Measurements from ENCODE around the gene TUBB3.

The TUBB3 gene

GRCh38 chr16:89956505-89957215, 33.5 kb downstream of the TUBB3 start:
- H3K27me3 ChIP-seq (ENCODE audit: control insufficient read depth in 1 of 2, insufficient read depth in 2 of 2, low read length in 2 of 2): no peaks in the 10 kb centered on the region
- no peak overlapping the region for H3K4me3 ChIP-seq (ENCODE audit: low read length in 2 of 2)
- peaks cover 18 to 25% of the 10 kb centered on the region in 2 donors for H3K36me3 ChIP-seq (ENCODE audit: control insufficient read depth in 2 of 2, insufficient read depth in 2 of 2, low read length in 2 of 2)
- H3K9ac ChIP-seq (ENCODE audit: low read length in 2 of 2): no peak overlapping the region
- H3K27ac ChIP-seq (ENCODE audit: low read length): no peak overlapping the region
- no peaks in the 10 kb centered on the region for H3K9me3 ChIP-seq (ENCODE audit: control insufficient read depth in 2 of 2, low read length in 2 of 2)
- no peaks in the 10 kb centered on the region for H3K4me1 ChIP-seq (ENCODE audit: control insufficient read depth, insufficient read depth, low read length)

GRCh38 chr16:89957216-89957785, 34.2 kb downstream of the TUBB3 start:
- Histone ChIP-seq H3K4me3 (ENCODE audit: low read length in 2 of 2) (no peak overlapping the region), H3K27me3 (ENCODE audit: control insufficient read depth in 1 of 2, insufficient read depth in 2 of 2, low read length in 2 of 2) (no peaks in the 10 kb centered on the region), H3K9me3 (ENCODE audit: control insufficient read depth in 2 of 2, low read length in 2 of 2) (no peaks in the 10 kb centered on the region), H3K9ac (ENCODE audit: low read length in 2 of 2) (no peak overlapping the region), H3K4me1 (ENCODE audit: control insufficient read depth, insufficient read depth, low read length) (no peaks in the 10 kb centered on the region), H3K36me3 (ENCODE audit: control insufficient read depth in 2 of 2, insufficient read depth in 2 of 2, low read length in 2 of 2) (peaks cover 18 to 26% of the 10 kb centered on the region in 2 donors), H3K27ac (ENCODE audit: low read length) (no peak overlapping the region)

- Histone ChIP-seq H3K27ac (ENCODE audit: low read length) (no peak overlapping the region), H3K27me3 (ENCODE audit: control insufficient read depth in 1 of 2, insufficient read depth in 2 of 2, low read length in 2 of 2) (no peaks in the 10 kb centered on the region), H3K9me3 (ENCODE audit: control insufficient read depth in 2 of 2, low read length in 2 of 2) (no peaks in the 10 kb centered on the region), H3K4me1 (ENCODE audit: control insufficient read depth, insufficient read depth, low read length) (no peaks in the 10 kb centered on the region), H3K36me3 (ENCODE audit: control insufficient read depth in 2 of 2, insufficient read depth in 2 of 2, low read length in 2 of 2) (peaks cover 18 to 26% of the 10 kb centered on the region in 2 donors), H3K4me3 (ENCODE audit: low read length in 2 of 2) (no peak overlapping the region), H3K9ac (ENCODE audit: low read length in 2 of 2) (no peak overlapping the region)
Measured at GRCh38 chr16:89958068-89958467, 34.9 kb downstream of the TUBB3 start.

- Histone ChIP-seq H3K9ac (ENCODE audit: low read length in 2 of 2) (no peak overlapping the region), H3K27ac (ENCODE audit: low read length) (no peak overlapping the region), H3K9me3 (ENCODE audit: control insufficient read depth in 2 of 2, low read length in 2 of 2) (no peaks in the 10 kb centered on the region), H3K4me1 (ENCODE audit: control insufficient read depth, insufficient read depth, low read length) (no peaks in the 10 kb centered on the region), H3K4me3 (ENCODE audit: low read length in 2 of 2) (no peak overlapping the region), H3K36me3 (ENCODE audit: control insufficient read depth in 2 of 2, insufficient read depth in 2 of 2, low read length in 2 of 2) (peaks cover 18 to 28% of the 10 kb centered on the region in 2 donors), H3K27me3 (ENCODE audit: control insufficient read depth in 1 of 2, insufficient read depth in 2 of 2, low read length in 2 of 2) (no peaks in the 10 kb centered on the region)
Measured at GRCh38 chr16:89958596-89958995, 35.5 kb downstream of the TUBB3 start.

- no peak overlapping the region for H3K27ac ChIP-seq (ENCODE audit: low read length)
- H3K27me3 ChIP-seq (ENCODE audit: control insufficient read depth in 1 of 2, insufficient read depth in 2 of 2, low read length in 2 of 2): no peaks in the 10 kb centered on the region
- no peaks in the 10 kb centered on the region for H3K9me3 ChIP-seq (ENCODE audit: control insufficient read depth in 2 of 2, low read length in 2 of 2)
- H3K36me3 ChIP-seq (ENCODE audit: control insufficient read depth in 2 of 2, insufficient read depth in 2 of 2, low read length in 2 of 2): peaks cover 13 to 28% of the 10 kb centered on the region in 2 donors
- no peaks in the 10 kb centered on the region for H3K4me1 ChIP-seq (ENCODE audit: control insufficient read depth, insufficient read depth, low read length)
- no peak overlapping the region for H3K9ac ChIP-seq (ENCODE audit: low read length in 2 of 2)
- H3K4me3 ChIP-seq (ENCODE audit: low read length in 2 of 2): no peak overlapping the region
Measured at GRCh38 chr16:89960966-89961365, 37.8 kb downstream of the TUBB3 start.

GRCh38 chr16:89961920-89962319, 38.8 kb downstream of the TUBB3 start:
- Histone ChIP-seq H3K27me3 (ENCODE audit: control insufficient read depth in 1 of 2, insufficient read depth in 2 of 2, low read length in 2 of 2) (no peaks in the 10 kb centered on the region), H3K36me3 (ENCODE audit: control insufficient read depth in 2 of 2, insufficient read depth in 2 of 2, low read length in 2 of 2) (peaks cover 13 to 26% of the 10 kb centered on the region in 2 donors), H3K9me3 (ENCODE audit: control insufficient read depth in 2 of 2, low read length in 2 of 2) (no peaks in the 10 kb centered on the region), H3K4me1 (ENCODE audit: control insufficient read depth, insufficient read depth, low read length) (no peaks in the 10 kb centered on the region), H3K4me3 (ENCODE audit: low read length in 2 of 2) (no peak overlapping the region), H3K9ac (ENCODE audit: low read length in 2 of 2) (no peak overlapping the region), H3K27ac (ENCODE audit: low read length) (no peak overlapping the region)

GRCh38 chr16:89962754-89963498, 39.8 kb downstream of the TUBB3 start:
- Histone ChIP-seq H3K36me3 (ENCODE audit: control insufficient read depth in 2 of 2, insufficient read depth in 2 of 2, low read length in 2 of 2) (peaks cover 8 to 28% of the 10 kb centered on the region in 2 donors), H3K9me3 (ENCODE audit: control insufficient read depth in 2 of 2, low read length in 2 of 2) (no peaks in the 10 kb centered on the region), H3K4me1 (ENCODE audit: control insufficient read depth, insufficient read depth, low read length) (no peaks in the 10 kb centered on the region), H3K4me3 (ENCODE audit: low read length in 2 of 2) (no peak overlapping the region), H3K27me3 (ENCODE audit: control insufficient read depth in 1 of 2, insufficient read depth in 2 of 2, low read length in 2 of 2) (no peaks in the 10 kb centered on the region), H3K9ac (ENCODE audit: low read length in 2 of 2) (no peak overlapping the region), H3K27ac (ENCODE audit: low read length) (no peak overlapping the region)

GRCh38 chr16:89964201-89964600, 41.1 kb downstream of the TUBB3 start:
- no peak overlapping the region for H3K9ac ChIP-seq (ENCODE audit: low read length in 2 of 2)
- no peak overlapping the region for H3K27ac ChIP-seq (ENCODE audit: low read length)
- no peak overlapping the region for H3K4me3 ChIP-seq (ENCODE audit: low read length in 2 of 2)
- no peaks in the 10 kb centered on the region for H3K9me3 ChIP-seq (ENCODE audit: control insufficient read depth in 2 of 2, low read length in 2 of 2)
- peaks cover 8 to 16% of the 10 kb centered on the region in 2 donors for H3K36me3 ChIP-seq (ENCODE audit: control insufficient read depth in 2 of 2, insufficient read depth in 2 of 2, low read length in 2 of 2)
- H3K4me1 ChIP-seq (ENCODE audit: control insufficient read depth, insufficient read depth, low read length): no peaks in the 10 kb centered on the region
- no peaks in the 10 kb centered on the region for H3K27me3 ChIP-seq (ENCODE audit: control insufficient read depth in 1 of 2, insufficient read depth in 2 of 2, low read length in 2 of 2)

GRCh38 chr16:89965447-89966225, 42.5 kb downstream of the TUBB3 start:
- H3K4me1 ChIP-seq (ENCODE audit: control insufficient read depth, insufficient read depth, low read length): no peaks in the 10 kb centered on the region
- no peak overlapping the region for H3K4me3 ChIP-seq (ENCODE audit: low read length in 2 of 2)
- H3K9ac ChIP-seq (ENCODE audit: low read length in 2 of 2): no peak overlapping the region
- H3K27ac ChIP-seq (ENCODE audit: low read length): no peak overlapping the region
- no peaks in the 10 kb centered on the region for H3K27me3 ChIP-seq (ENCODE audit: control insufficient read depth in 1 of 2, insufficient read depth in 2 of 2, low read length in 2 of 2)
- H3K9me3 ChIP-seq (ENCODE audit: control insufficient read depth in 2 of 2, low read length in 2 of 2): no peaks in the 10 kb centered on the region
- H3K36me3 ChIP-seq (ENCODE audit: control insufficient read depth in 2 of 2, insufficient read depth in 2 of 2, low read length in 2 of 2): peaks cover 8 to 15% of the 10 kb centered on the region in 2 donors

GRCh38 chr16:89966756-89967155, 43.6 kb downstream of the TUBB3 start:
- Histone ChIP-seq H3K9me3 (ENCODE audit: control insufficient read depth in 2 of 2, low read length in 2 of 2) (no peaks in the 10 kb centered on the region), H3K9ac (ENCODE audit: low read length in 2 of 2) (no peak overlapping the region), H3K27me3 (ENCODE audit: control insufficient read depth in 1 of 2, insufficient read depth in 2 of 2, low read length in 2 of 2) (no peaks in the 10 kb centered on the region), H3K36me3 (ENCODE audit: control insufficient read depth in 2 of 2, insufficient read depth in 2 of 2, low read length in 2 of 2) (peaks cover 0 to 9% of the 10 kb centered on the region in 2 donors), H3K4me3 (ENCODE audit: low read length in 2 of 2) (no peak overlapping the region), H3K4me1 (ENCODE audit: control insufficient read depth, insufficient read depth, low read length) (peaks cover 11% of the 10 kb centered on the region), H3K27ac (ENCODE audit: low read length) (no peak overlapping the region)

All from stomach smooth muscle (tissue), 2 donors.